Lung microvascular endothelial cell (primary cell): ENCODE measurements around the gene TIAM2. TPM values are rescaled to one million over a fixed set of nuclear protein-coding genes. Genes with fewer than 3 reads are reported as not detected.

Experiments
- DNase-seq, 2 donors: peaks; one replicate each; pipeline versions ENCODE4 v3.0.0 to v3.0.0-alpha.2; 2010; ENCODE audit warnings: low read depth in 2 of 2
- total RNA-seq: library from RNA; depleted of rRNA; stranded (reverse); fragments of >200 nt; gene quantifications from 2 replicates; pipeline ENCODE4 v1.2.1, GENCODE V29; 2014

Gene TIAM2
- total RNA-seq, 1 donor from 2014 or later: 17.9 TPM

DNA sequence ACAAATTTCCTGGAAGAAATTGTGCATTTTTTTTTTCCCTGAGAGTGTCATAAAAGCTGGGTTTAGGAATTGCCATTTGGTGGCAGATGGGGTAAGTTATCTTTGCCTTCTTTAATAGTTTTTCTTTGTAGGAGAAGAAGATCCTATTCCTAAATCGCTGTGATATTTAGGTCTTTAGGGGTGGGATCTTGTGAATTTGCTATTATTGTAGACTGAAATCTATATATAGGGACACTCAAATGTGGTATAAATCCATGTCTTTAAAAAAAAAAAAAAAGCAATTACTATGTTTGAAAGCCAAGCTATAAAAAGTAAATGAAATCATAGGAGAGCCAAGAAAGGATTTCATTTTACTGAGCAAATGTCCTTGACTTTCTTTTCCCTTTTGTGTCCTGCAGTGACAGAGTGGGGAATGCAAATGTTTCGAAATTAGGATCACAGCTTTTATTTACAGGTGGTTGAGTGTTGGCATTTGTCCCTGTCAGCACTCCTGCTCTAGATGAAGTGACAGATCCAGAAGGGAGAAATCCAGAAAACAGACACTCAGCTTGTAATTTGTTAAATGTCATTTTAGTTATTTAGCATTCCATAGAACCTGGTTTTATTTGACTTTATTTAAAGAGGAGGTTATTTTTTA, 29.4 kb downstream of the TIAM2 start:
- no peak for DNase-seq

DNA sequence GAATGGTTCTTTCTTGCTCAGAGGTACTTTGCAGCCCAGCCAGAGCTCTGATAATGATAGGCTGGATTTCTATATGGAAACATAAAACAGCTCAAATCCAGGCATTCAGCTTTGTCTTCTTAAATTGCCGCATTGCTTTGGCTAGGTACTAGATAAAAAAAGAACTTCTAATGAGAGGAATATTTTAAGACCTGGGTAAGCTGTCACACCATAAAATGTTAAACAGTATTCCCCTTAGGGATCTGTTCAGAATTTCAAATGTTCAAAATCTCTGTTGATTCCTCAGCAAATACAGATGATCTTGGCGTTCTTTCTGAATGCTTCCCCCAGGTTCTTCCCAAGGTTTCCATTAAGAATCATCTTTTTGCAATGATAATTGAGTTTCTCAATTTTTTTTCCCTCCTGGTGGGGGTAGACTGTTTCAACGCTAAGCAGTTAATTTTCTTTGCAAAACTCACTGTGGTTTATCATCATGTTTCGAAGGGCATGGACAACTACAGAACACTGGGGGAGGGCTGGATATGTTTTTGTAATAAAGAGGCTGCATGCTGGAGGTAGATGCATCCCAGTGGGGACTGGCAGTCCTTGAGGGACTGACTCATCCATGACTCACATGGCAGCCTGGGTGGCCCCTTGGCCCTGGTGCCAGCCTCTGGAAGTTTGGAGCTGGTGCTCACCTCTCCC, 31.0 kb downstream of the TIAM2 start:
- DNase-seq: peak; percentile 26 to 75

DNA sequence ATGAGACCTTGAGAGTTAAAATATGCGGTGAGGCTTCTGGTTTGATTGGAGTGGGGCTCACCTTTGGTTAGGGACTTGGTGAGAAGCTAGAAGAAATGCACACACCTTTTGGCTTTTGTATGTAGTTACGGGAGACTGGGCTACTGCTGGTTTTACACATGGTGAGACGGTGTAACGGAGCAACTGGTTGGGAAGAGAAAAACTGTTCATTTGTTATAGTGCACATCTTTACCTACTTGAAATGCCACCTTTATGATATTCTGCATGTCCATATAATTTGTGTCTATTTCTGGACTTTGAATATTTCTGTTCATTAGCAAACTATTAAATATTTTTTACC, 31.6 kb downstream of the TIAM2 start:
- DNase-seq: no peak

DNA sequence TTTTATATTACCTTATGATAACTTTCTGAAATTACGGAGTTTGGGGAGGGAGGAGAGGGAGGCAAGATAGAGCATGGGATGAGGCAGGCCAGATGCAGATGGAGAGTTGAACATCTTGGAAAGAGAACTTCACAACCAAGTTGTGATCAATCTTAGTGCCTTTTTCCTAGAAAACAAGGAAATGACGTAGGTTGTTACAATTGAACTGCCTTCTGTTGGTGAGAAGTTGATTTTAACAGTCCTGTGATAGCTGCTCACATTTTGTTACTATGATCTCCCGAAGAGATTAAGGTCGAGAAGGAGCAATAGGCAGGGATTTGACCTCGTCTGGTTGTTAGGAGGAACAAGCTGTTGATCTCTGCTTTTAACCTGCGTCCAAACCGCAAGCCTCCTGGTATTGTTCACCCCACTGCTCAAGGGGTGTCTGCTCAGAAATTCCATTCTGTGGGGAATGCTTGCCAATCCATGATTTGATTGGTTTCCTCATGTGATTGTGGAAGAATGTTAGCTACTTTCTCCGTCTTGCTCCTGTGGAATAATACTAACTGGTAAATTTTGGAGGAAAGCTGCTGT, 35.1 kb downstream of the TIAM2 start:
- peak in 1 of 2 donors; percentile 74 for DNase-seq

DNA sequence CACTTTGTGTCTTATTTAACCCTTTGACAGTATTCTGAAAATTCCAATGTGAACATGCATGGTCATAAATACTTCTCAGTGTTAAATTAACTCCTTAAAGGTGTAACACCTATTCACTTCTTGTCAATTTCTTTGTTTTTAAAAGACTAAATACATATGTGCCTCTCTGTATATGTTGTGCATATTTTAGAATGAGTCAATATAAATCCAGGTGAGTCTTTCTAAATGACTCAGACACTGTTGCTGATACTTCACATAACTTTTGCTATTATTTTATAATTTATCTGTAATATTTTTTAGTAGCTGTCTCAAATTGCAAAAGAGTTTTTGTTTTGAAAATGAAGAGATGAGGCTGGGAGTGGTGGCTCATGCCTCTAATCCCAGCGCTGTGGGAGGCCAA, 36.0 kb downstream of the TIAM2 start:
- no peak for DNase-seq

DNA sequence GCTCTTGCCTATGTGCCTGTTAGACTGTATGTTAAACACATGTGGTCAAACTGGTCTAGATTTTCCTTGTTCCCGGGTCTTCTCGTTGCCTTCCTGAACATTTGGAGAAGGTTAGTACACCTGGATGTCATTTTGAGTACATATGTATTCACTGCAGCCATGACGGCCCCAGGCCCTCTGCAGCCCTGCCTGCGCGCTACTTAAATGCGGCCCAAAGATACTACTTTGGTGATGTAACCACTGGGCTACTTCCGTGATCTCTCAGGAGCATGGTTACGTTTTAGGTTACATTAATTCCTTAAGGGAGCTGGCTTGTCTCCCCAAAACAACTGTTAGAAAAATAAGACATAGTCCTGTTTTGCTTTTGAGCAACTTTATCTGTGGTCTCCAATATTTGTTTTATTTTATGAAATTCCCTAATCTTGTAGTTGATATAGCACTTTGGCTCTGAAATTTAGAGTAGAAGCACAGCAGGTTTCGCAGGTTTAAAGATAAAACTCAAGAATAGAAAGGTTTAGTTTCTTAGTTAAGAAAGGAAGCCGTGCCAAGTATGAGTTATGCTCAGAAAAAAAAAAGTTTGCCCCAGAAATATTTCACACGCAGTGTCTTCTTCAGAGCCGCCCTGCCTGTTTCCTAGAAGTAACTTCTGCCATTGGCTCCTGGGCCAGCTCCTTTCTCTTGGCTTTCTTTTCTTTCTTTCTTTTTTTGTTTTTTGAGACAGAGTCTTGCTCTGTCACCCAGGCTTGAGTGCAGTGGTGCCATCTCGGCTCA, 38.1 kb downstream of the TIAM2 start:
- DNase-seq: no peak

DNA sequence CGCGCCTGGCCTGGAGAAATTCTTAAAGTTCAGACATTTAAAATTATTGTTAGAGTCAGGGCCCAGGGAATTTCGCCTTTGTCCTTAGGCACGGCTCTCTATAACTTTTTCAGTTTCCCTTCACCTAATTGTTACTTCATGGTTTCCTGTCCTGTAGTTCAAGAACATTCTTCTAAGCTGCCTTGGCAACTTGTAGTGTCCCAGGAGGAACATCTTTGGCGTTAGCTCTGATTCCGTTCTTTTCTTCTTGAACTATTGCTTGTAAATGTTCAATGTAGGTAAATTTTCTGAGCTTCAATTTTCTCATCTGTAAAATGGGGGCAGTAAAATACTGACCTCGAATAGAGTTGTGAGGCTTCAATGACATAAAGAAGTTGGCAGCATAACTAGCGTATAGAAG, 41.8 kb downstream of the TIAM2 start:
- no peak for DNase-seq

DNA sequence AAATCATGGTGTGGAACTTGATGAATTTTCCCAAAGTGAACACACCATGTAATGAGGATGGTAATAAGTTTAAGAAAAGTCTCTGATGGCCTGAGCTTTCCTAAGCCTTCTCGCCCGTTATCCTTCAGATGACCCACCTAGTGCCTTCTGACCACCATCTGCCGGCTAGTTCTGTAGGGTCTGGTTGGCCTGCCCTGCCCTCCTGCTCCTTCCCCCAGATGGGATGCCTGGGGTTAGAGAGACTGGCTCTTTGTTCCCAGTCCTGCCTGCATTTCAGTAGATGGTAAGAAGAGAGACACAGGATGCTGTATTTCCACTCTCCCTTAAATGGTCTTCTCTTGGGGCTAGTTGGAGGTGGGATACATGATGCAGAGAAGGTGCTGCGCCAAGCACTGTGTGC, 43.0 kb downstream of the TIAM2 start:
- no peak for DNase-seq

DNA sequence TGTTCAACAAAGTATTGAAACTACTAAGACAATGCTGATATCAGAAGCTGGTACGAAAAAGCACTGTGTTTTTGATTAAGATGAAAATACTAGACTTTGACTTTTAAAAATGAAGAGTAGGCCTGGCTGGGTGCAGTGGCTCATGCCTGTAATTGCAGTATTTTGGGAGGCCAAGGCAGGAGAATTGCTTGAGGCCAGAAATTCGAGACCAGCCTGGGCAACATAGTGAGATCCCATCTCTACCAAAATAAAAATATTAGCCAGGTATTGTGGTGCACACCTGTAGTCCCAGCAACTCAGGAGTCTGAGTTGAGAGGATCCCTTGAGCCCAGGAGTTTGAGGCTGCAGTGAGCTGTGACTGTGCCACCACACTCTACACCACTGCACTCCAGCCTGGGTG, 43.4 kb downstream of the TIAM2 start:
- DNase-seq: no peak

DNA sequence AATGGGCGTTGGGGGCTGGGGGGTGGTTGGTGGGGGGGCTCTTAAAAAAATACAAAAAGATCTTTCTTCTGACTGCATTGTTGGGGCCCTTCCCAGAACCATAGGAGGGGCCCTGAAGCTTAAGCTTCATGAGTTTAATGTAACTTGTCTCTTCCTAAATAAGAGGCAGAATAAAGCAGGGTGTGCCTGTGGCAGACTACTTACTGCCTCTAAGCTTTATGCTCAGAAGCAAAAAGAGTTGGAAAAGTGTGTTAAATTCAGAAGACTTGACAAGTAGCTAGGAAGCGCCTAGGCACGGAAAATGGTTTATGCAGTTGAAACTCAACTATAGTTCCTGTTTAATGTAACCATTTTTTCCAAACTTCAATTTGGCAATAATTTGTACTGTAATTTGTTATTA, 44.5 kb downstream of the TIAM2 start:
- DNase-seq: no peak

DNA sequence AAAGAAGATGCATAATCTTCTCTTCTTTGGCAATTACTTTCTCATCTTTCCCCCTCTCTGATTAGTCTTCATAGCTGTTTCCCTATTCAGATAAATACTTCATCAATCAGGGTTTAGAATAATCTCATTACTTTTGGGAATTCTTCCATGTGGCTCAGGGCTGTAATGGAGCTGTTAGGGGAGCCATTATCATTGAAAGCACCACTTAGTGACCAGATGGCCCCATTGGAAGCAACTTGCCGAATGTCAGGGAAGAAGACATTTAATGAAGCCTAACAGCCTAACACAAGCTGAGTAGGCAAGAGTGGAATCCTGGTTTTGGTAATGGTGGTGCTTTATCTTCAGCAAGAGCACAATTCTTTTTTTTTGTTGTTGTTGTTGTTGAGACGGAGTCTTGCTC, 45.0 kb downstream of the TIAM2 start:
- DNase-seq: no peak

DNA sequence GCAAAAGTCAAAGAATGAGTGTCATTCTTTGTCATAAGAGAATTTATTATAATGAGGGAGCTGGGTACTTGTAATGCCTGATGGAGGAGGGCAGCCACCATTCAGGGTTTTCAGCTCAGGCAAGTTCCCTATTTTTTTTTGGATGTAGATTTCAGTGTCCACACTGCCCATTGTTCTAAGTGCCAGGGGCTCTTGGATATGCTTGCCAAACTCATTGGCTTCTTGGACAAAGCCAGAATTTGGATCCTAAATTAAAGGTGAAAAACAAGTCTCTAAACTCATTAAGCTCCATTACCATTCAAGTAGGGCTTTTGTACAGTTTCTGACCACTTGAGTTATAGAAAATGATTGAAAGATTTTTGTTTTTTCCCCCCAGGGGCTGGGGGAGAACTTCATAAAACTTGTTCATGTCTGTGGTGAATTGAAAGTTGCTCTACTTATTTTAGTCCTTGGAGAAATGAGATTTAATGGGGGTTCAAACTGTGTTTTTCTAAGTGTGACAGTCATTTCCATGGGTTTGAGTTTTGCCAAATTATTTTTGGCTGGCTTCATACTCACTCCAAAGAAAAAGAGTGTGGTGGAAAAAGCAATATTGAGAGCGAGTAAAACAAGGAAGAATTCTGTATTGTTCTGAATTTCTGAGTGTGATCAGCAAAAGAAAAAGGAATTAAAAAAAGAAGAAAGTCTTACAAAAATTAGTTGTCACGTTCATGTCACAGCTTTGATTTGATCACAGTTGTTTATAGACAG, 46.0 kb downstream of the TIAM2 start:
- DNase-seq: peak in 1 of 2 donors; percentile 57

DNA sequence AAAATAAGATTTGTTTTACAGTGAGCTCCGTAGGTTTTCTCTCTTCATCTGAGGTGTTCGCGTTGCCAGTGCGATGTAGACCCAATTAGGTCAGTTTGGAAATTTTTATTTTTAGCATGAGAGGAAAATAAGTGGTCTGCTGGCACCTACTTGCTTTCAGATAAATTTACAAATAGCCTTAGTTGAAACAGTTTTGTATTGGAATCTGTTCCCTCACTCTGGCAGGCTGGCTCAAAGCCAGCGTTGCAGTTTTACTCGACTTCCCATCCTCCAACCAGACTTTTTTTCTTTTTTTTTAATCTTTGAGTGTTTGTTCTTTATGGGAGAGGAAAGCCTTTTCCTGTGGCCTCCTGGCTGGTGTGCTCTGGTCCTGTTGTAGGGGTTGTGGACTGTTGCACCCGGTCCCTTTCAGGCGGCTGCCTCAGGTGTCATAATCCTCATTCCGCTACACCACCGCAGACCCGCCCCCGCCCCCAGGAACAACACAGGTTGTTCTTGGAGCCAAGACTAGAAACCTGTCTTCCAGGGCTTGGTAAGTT, 46.7 kb downstream of the TIAM2 start:
- peak; percentile 7 to 87 for DNase-seq

DNA sequence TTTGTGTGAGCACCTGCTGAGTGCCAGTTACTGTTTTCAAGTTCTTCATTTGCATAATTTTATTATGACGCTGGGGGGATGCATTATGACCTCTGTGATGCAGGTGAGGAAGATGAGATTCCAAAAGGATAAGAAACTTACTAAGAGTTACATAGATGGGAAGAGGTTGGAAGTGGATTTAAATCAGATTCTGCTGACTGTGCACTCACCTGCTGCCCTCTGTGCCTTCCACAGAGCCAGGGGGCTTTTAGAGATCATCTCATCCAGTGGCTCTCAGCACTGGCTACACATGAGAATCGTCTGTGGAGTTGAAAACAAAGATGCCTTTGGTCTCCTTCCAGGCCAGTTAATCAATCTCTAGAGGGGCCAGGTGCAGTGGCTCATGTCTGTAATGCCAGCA, 47.9 kb downstream of the TIAM2 start:
- DNase-seq: no peak

DNA sequence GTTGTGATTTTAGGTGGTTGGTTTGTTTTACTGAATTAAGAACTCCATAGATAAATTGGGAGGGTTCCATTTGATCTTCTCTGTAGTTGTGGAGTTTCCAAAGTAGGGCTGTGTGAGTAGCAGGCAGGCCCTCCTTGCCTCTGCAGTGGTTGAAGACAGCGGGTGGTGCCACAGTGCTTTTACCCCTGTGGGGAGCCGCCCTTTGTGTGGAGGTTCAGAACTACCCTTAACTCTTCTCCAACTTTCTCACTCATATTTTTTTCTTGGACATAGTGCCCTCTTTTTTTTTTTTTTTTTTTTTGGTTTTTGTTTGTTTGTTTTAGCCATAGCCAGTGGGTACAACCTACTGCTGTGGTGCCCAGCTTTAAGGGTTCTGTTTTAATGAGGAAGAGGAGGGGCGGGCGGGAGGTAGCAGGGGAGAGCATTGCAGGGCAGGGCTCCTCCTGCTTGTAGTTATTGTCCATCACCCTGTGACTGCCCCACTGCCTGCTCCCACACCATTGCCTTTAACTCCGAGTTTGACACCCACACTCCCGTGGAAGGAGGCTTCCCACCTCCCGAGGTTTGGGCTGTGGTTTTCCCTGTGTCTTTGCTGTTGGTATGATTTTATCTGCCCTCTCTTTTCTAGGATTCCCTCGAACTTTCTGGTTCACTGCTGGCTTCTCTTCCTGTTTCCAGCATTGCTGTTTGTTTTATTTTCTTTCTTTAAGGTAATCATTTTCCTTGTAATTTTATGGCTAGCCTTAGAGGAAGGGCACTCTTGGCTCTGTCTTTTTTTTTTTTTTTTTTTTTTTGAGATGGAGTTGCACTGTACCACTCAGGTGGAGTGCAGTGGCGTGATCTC, 50.7 kb downstream of the TIAM2 start:
- DNase-seq: no peak

DNA sequence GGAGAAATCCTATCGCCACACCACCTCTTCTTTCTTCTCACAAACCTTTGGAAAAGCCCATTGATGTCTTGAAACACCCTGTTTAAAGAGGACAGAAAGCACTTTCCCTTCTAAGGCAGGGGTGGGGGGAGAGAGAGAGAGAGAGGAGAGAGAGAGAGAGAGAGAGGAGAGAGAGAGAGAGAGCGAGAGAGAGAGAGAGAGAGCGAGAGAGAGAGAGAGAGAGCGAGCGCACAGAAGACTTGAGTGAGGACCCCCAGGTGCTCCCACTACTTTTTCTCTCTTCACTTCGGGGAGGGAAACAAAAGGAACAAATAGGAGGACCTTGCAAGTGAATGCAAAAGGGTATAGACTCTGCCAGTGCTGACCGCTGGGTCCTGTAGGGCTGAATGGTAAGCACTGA, 52.4 kb downstream of the TIAM2 start:
- DNase-seq: no peak

DNA sequence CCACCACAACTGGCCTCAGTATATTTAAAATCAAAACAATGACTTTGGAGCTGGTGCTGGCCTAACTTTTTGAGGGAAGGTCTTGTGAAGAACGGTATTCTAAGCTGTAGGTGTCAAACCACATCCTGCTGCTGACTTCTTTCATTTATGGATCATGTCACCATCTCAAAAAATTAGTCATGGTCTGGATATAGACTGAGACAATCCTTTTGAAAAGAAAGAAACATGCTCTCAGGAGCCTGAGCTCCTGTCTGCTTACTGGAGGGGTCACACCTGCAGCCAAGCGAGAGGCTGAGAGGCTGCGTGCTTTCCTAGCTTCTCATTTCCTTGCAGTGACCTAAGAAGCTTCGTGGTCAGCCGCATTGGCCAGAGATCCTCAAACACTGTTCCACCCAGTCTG, 55.2 kb downstream of the TIAM2 start:
- DNase-seq: peak in 1 of 2 donors; percentile 55

DNA sequence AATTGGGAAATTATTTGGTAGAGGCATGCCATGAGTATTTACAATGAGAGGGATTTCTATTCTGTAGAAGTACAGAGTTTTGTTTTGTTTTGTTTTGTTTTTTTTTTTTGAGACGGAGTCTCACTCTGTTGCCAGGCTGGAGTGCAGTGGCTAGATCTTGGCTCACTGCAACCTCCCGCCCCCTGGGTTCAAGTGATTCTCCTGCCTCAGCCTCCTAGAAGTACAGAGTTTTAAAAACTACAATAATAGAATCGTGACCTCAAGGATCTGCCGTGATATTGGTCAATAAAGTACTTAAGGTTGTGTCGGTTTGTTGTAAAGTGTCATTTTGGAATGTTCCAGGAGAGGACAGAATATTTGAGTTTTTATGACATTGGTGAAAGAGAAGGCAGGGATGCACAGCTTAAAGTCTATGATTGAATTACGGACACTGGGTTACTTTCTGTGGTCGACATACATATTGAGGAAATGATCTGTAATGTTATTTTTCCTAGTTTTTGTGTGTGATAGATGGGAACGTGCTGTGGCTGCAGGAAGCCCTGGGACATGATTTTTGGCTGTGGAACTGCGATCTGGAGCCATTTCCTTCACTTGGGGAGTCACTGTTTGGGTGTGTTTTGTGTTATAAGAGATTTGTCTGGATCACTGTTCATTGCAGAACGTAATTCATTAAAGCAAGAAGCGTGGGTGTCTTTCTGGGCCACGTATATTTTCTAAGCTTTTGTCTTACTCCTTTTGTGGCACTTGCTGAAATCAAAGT, 59.6 kb downstream of the TIAM2 start:
- peak; percentile 41 to 80 for DNase-seq

DNA sequence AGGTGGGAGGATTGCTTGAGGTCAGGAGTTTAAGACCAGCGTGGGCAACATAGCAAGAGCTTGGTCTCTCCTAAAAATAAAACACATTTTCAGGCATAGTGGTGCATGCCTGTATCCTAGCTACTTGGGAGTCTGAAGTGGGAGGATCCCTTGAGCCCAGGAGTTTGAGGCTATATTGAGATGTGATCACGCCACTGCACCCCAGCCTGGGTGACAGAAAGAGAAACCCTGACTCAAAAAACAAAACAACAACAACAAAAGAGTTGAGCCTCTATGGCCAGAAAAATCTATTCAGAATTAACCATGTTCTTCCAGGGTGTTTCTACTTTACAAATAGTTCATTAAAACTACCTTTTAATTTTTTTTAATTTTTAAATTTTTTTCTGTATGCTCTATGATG, 60.6 kb downstream of the TIAM2 start:
- DNase-seq: no peak

DNA sequence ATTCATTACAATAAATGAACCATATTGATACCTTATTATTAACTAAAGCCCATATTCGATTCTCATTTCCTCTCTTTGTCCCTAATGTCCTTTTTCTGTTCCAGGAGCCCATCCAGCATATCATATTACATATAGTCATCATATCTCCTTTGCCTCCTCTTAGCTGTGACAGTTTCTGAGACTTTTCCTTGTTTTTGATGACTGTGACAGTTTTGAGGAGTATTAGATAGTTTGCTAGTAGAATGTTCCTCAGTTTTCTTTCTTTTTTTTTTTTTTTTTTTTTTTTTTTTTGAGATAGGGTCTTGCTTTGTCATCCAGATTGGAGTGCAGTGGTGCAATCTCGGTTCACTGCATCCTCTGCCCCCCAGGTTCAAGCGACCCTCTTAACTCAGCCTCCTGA, 61.6 kb downstream of the TIAM2 start:
- DNase-seq: no peak
